ENCODE measurements around the gene MRPL1. TPM values are rescaled to one million over a fixed set of nuclear protein-coding genes. Genes with fewer than 3 reads are reported as not detected.

The MRPL1 gene
- polyA plus RNA-seq, 3 donors, result 4.0 to 11.8 (median 10.7) TPM

DNA sequence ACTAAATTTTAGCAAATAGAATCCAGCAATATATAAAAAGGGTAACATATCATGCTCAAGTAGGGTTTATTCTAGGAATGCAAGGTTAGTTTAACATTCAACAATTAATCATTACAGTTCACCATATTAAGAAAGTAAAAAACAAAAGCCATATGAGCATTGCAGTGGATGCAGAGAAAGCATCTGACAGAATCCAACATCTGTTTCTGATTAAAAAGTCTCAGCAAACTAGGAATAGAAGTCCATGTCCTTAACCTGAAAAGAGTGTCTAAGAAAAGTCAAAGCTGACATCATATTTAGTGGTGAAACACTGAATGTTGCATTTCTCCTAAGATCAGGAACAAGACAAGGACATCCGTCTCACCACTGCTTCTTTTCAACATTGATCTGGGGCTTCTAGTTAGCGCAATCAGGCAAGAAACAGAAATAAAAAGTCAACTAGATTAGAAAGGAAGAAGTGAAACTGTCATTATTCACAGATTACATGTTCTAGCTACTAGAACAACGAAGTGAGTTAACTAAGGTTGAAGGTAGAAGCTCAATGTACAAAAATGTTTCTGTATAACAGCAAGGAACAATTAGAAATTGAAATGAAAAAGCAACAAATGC lies 49.3 kb downstream of the MRPL1 start:
- Mint-ChIP-seq H3K9me3 (no peaks in the 10 kb centered on the region), H3K27me3 (ENCODE audit: low read depth in 3 of 3) (no peaks in the 10 kb centered on the region), H3K36me3 (peaks cover 11% of the 10 kb centered on the region in 2 donors), H3K4me1 (peaks cover 32% of the 10 kb centered on the region), H3K27ac (peak overlapping the region in 5 of 7 donors; percentile 4 to 58 (median 43)), H3K4me3 (peak overlapping the region in 1 of 2 donors; percentile 57)
- Histone ChIP-seq H3K9me3 (replicated peaks in 1 of 2; ENCODE audit: control insufficient read depth in 1 of 2, insufficient read depth in 1 of 2, low read length in 2 of 2) (no peaks in the 10 kb centered on the region), H3K4me2 (replicated peaks; ENCODE audit: extremely low read depth, low read length, poor library complexity, severe bottlenecking) (peak overlapping the region; percentile 11), H3K36me3 (replicated peaks in 1 of 2; ENCODE audit: control insufficient read depth in 1 of 2, insufficient read depth in 2 of 2, low read length in 2 of 2) (peaks cover 8 to 13% of the 10 kb centered on the region in 2 donors), H3K9ac (ENCODE audit: insufficient read depth, low read length, poor library complexity, severe bottlenecking) (no peak overlapping the region), H4K20me1 (ENCODE audit: insufficient read depth, low read length) (no peaks in the 10 kb centered on the region), H3K4me3 (replicated peaks in 1 of 3; ENCODE audit: low read depth in 2 of 3, low read length in 3 of 3) (no peak overlapping the region), H3K27ac (ENCODE audit: low read depth in 1 of 2, low read length in 2 of 2) (peak overlapping the region in 1 of 2 donors; percentile 45), H2AFZ (ENCODE audit: insufficient read depth, low read depth, low read length, poor library complexity, severe bottlenecking) (no peak overlapping the region), H3K79me2 (ENCODE audit: insufficient read depth, low read length) (no peaks in the 10 kb centered on the region), H3K27me3 (ENCODE audit: control insufficient read depth in 2 of 2, insufficient read depth in 2 of 2, low read length in 2 of 2) (no peaks in the 10 kb centered on the region), H3K4me1 (ENCODE audit: control insufficient read depth in 1 of 2, insufficient read depth in 2 of 2, low read length in 2 of 2) (peaks cover 17 to 38% of the 10 kb centered on the region in 2 donors)
- no CpG with 5 or more reads among the region's 3 CpGs for whole genome bisulfite sequencing (ENCODE audit: insufficient coverage)
- peak; percentile 29 to 43 (median 32) for DNase-seq
- no peak for TF ChIP-seq CTCF (IDR thresholded peaks at IDR 0.05)
- intact Hi-C loops (cut with micrococcal nuclease), result no loop called here

- no peaks in the 10 kb centered on the region for H3K27me3 Mint-ChIP-seq (ENCODE audit: low read depth in 3 of 3)
- intact Hi-C loops (cut with micrococcal nuclease), result no loop called here
- no CpG with 5 or more reads among the region's 3 CpGs for WGBS (ENCODE audit: insufficient coverage)
- H3K27ac Mint-ChIP-seq, result no peak overlapping the region
- H3K27ac ChIP-seq (ENCODE audit: low read depth in 1 of 2, low read length in 2 of 2), result no peak overlapping the region
- H3K4me3 ChIP-seq (replicated peaks in 1 of 3; ENCODE audit: low read depth in 2 of 3, low read length in 3 of 3), result no peak overlapping the region
- no peak overlapping the region for H3K9ac ChIP-seq (ENCODE audit: insufficient read depth, low read length, poor library complexity, severe bottlenecking)
- H3K9me3 Mint-ChIP-seq, result no peaks in the 10 kb centered on the region
- peaks cover 17 to 38% of the 10 kb centered on the region in 2 donors for H3K4me1 ChIP-seq (ENCODE audit: control insufficient read depth in 1 of 2, insufficient read depth in 2 of 2, low read length in 2 of 2)
- no peaks in the 10 kb centered on the region for H3K79me2 ChIP-seq (ENCODE audit: insufficient read depth, low read length)
- H3K27me3 ChIP-seq (ENCODE audit: control insufficient read depth in 2 of 2, insufficient read depth in 2 of 2, low read length in 2 of 2), result no peaks in the 10 kb centered on the region
- no peak for TF ChIP-seq CTCF (IDR thresholded peaks at IDR 0.05)
- no peak overlapping the region for H3K4me3 Mint-ChIP-seq
- peaks cover under 1 to 12% of the 10 kb centered on the region in 2 donors for H3K36me3 Mint-ChIP-seq
- no peak overlapping the region for H2AFZ ChIP-seq (ENCODE audit: insufficient read depth, low read depth, low read length, poor library complexity, severe bottlenecking)
- no peaks in the 10 kb centered on the region for H4K20me1 ChIP-seq (ENCODE audit: insufficient read depth, low read length)
- no peaks in the 10 kb centered on the region for H3K9me3 ChIP-seq (replicated peaks in 1 of 2; ENCODE audit: control insufficient read depth in 1 of 2, insufficient read depth in 1 of 2, low read length in 2 of 2)
- peaks cover 8 to 11% of the 10 kb centered on the region in 2 donors for H3K36me3 ChIP-seq (replicated peaks in 1 of 2; ENCODE audit: control insufficient read depth in 1 of 2, insufficient read depth in 2 of 2, low read length in 2 of 2)
- no peak overlapping the region for H3K4me2 ChIP-seq (replicated peaks; ENCODE audit: extremely low read depth, low read length, poor library complexity, severe bottlenecking)
- H3K4me1 Mint-ChIP-seq, result peaks cover 32% of the 10 kb centered on the region
- no peak for DNase-seq
Observed at GRCh38 chr4:77913348-77913747, 50.7 kb downstream of the MRPL1 start.

All from CD14-positive monocyte (primary cell).